Psoas muscle (tissue), 8 donors: ENCODE measurements around the gene WDR27. TPM values are rescaled to one million over a fixed set of nuclear protein-coding genes. Genes with fewer than 3 reads are reported as not detected.

Experiments used
- ATAC-seq, 4 donors: fragments of 200-7000 bp; cut with Tn5 transposase; one replicate each; pipeline ENCODE4 v1.9.1; 2020; ENCODE audit warnings: moderate library complexity in 3 of 4, mild to moderate bottlenecking in 2 of 4
- DNase-seq, 2 donors: peaks; one replicate each; pipeline ENCODE4 v3.0.0-alpha.2; 2020
- H3K27ac ChIP-seq: fragments of 200-600 bp; one replicate; pipeline ENCODE4 v1.8.0; 2022
- H3K27me3 ChIP-seq, 3 donors: fragments of 200-600 bp in 1 of 3; one replicate each; pipeline versions ENCODE4 v1.6.1 to v1.8.0; 2013 to 2022; ENCODE audit warnings: low read length in 2 of 3, mild to moderate bottlenecking in 2 of 3, moderate library complexity in 1 of 3; ENCODE audit not compliant: insufficient read depth in 3 of 3
- H3K36me3 ChIP-seq, 2 donors: fragments of 200-600 bp in 1 of 2; one replicate each; pipeline versions ENCODE4 v1.6.1 to v1.8.0; 2013 to 2022; ENCODE audit warnings: low read depth in 1 of 2, mild to moderate bottlenecking in 1 of 2, moderate library complexity in 1 of 2; ENCODE audit not compliant: insufficient read depth in 1 of 2
- H3K4me1 ChIP-seq: fragments of 200-600 bp; one replicate; pipeline ENCODE4 v1.8.0; 2022
- H3K4me3 ChIP-seq: fragments of 200-600 bp; one replicate; pipeline ENCODE4 v1.8.0; 2022; ENCODE audit warnings: mild to moderate bottlenecking
- H3K9me3 ChIP-seq: fragments of 200-600 bp; one replicate; pipeline ENCODE4 v1.8.0; 2022
- WGBS, 3 donors: extraction: QIAGEN DNeasy Blood & Tissue Kit; methylation state at CpG; one replicate each; pipeline versions ENCODE4 v1.1.6 to v1.1.7; 2013; 5-methylcytosine and 5-hydroxymethylcytosine counted together
- intact Hi-C, 2 donors: fragments of 100-400 bp; cut with DNase I; formaldehyde crosslinking; loops; one replicate each; pipeline versions ENCODE4 v1.11.0 to v1.14.2; 2022
- polyA plus RNA-seq, 3 donors: library from polyadenylated mRNA; stranded (reverse); fragments of 200-250 nt; gene quantifications; one replicate each; pipeline ENCODE4 v1.2.3, GENCODE V29; 2013
- total RNA-seq, 4 donors: library from RNA; stranded (reverse); fragmentation: NEBNext Ultra II Directional in 2 of 4; extraction: Animal tissue kit (Norgen Biotek cat#: 25700) in 2 of 4; gene quantifications; one replicate each; pipeline versions ENCODE4 v1.2.1 to v1.2.4, GENCODE V29; 2021 to 2023
- TF ChIP-seq, protein P1 (sequence below): fragments of 200-600 bp; IDR thresholded peaks from one replicate; pipeline ENCODE4 v1.8.0; 2022; ENCODE audit warnings: antibody characterized with exemption
- donor health status: healthy with polysubstance abuse.
- donor health status: DM: no; HTN: no; CAD: no; lungs with moderate emphysema.
- donor health status: Bipolar disorder and iron deficiency.
- donor health status: healthy.
- donor health status: DM: yes; HTN: yes; CAD: no.
- donor health status: DM: no; HTN: no; CAD: no.
- donor health status: DM: no; HTN: no; CAD: no.
- donor health status: DM: yes; HTN: yes; CAD: no.

WDR27 gene
- total and polyA plus RNA-seq, 7 donors: 3.1 to 14.4 (median 5.5) TPM

- Histone ChIP-seq H3K36me3 (peaks cover 3 to 87% of the 10 kb centered on the region in 2 donors), H3K27ac (no peak overlapping the region), H3K27me3 (no peaks in the 10 kb centered on the region), H3K4me3 (no peak overlapping the region), H3K9me3 (no peaks in the 10 kb centered on the region), H3K4me1 (peaks cover 6% of the 10 kb centered on the region)
- ATAC-seq (no peak), DNase-seq (no peak)
- TF ChIP-seq, protein P1, sequence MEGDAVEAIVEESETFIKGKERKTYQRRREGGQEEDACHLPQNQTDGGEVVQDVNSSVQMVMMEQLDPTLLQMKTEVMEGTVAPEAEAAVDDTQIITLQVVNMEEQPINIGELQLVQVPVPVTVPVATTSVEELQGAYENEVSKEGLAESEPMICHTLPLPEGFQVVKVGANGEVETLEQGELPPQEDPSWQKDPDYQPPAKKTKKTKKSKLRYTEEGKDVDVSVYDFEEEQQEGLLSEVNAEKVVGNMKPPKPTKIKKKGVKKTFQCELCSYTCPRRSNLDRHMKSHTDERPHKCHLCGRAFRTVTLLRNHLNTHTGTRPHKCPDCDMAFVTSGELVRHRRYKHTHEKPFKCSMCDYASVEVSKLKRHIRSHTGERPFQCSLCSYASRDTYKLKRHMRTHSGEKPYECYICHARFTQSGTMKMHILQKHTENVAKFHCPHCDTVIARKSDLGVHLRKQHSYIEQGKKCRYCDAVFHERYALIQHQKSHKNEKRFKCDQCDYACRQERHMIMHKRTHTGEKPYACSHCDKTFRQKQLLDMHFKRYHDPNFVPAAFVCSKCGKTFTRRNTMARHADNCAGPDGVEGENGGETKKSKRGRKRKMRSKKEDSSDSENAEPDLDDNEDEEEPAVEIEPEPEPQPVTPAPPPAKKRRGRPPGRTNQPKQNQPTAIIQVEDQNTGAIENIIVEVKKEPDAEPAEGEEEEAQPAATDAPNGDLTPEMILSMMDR: no peak
- intact Hi-C loops: no loop called here
- 94 to 95% (median 94%) methylated on average over 9 of the region's 9 CpGs for WGBS, 3 donors
These were observed 12.8 kb upstream of the WDR27 start for GRCh38 chr6:169714595-169714994.

DNA sequence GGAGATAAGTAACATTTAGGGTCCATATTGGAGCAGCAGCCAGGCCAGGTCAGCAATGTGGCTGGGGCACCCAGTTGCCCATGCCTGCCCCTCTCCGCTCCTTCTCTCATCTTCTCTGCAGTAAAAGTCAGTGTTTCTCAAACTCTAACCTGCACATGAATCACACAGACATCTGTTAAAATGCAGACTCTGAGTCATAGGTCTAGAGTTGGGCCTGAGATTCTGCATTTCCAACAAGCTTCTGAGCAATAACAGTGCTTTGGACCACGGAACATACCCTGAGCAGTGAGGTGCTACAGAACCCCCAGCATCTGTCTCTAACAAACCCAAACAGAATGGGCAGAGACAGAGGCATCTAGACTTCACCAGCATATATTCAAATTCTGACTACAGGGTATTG is 12.3 kb upstream of the WDR27 start:
- H3K9me3 ChIP-seq: no peaks in the 10 kb centered on the region
- intact Hi-C loops: no loop called here
- H3K4me3 ChIP-seq: no peak overlapping the region
- peaks cover 2% of the 10 kb centered on the region for H3K4me1 ChIP-seq
- 96 to 100% (median 97%) methylated on average over 2 of the region's 2 CpGs for WGBS, 3 donors
- TF ChIP-seq, protein P1: no peak
- ATAC-seq (no peak), DNase-seq (no peak)
- no peaks in the 10 kb centered on the region for H3K27me3 ChIP-seq
- H3K27ac ChIP-seq: no peak overlapping the region
- H3K36me3 ChIP-seq: peaks cover 3 to 91% of the 10 kb centered on the region in 2 donors

DNA sequence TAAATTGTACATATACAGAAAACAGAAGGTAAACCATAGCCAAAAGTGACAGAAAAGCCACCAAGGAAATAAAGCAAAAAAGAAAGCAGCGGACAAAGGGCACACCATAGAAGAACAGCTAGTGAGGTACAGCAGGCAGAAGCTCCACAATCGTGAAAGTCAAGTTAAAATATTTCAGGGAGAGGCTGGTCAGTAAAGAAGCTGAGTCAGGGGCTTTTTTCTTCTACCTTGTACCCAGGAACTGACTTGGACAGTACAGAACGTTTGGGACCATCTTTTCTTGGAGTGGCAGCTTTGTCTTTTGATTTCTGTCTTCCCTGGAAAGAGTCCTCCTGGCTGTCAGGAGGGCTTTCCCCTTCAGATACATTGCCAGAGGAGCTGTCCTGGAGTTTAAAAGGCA is 8.2 kb upstream of the WDR27 start:
- ATAC-seq: no peak
- H3K4me1 ChIP-seq: peaks cover 4% of the 10 kb centered on the region
- peaks cover 3 to 95% of the 10 kb centered on the region in 2 donors for H3K36me3 ChIP-seq
- 75 to 87% (median 84%) methylated on average over 3 of the region's 3 CpGs for WGBS, 3 donors
- no peak overlapping the region for H3K4me3 ChIP-seq
- TF ChIP-seq, protein P1: no peak
- no peak for DNase-seq
- no peak overlapping the region for H3K27ac ChIP-seq
- H3K9me3 ChIP-seq: no peaks in the 10 kb centered on the region
- intact Hi-C loops: no loop called here
- H3K27me3 ChIP-seq: no peaks in the 10 kb centered on the region

GRCh38 chr6:169709293-169709692 is 7.5 kb upstream of the WDR27 start:
- Histone ChIP-seq H3K4me3 (no peak overlapping the region), H3K9me3 (no peaks in the 10 kb centered on the region), H3K36me3 (peaks cover 6 to 95% of the 10 kb centered on the region in 2 donors), H3K27ac (no peak overlapping the region), H3K4me1 (peaks cover 11% of the 10 kb centered on the region), H3K27me3 (no peaks in the 10 kb centered on the region)
- intact Hi-C loops: no loop called here
- TF ChIP-seq, protein P1: no peak
- ATAC-seq (no peak), DNase-seq (no peak)

- WGBS, 3 donors: 82 to 85% (median 83%) methylated on average over 2 of the region's 2 CpGs
- Histone ChIP-seq H3K27ac (no peak overlapping the region), H3K9me3 (no peaks in the 10 kb centered on the region), H3K36me3 (peaks cover 6 to 83% of the 10 kb centered on the region in 2 donors), H3K4me3 (no peak overlapping the region), H3K4me1 (peaks cover 25% of the 10 kb centered on the region), H3K27me3 (no peaks in the 10 kb centered on the region)
- ATAC-seq (no peak), DNase-seq (no peak)
- intact Hi-C loops: no loop called here
- TF ChIP-seq, protein P1: no peak
These were observed 5.9 kb upstream of the WDR27 start for GRCh38 chr6:169707772-169708171.
